Thyroid gland (tissue), 4 donors: ENCODE results near the gene MOGAT3. TPM values are rescaled to one million over a fixed set of nuclear protein-coding genes. Genes with fewer than 3 reads are reported as not detected.

ENCODE experiments used
- DNase-seq, 2 donors: peaks; one replicate each; pipeline ENCODE4 v3.0.0-alpha.2; 2019
- H3K27ac ChIP-seq, 3 donors: fragments of 200-600 bp; sonication (generic); 1 replicate in 2 of 3; 2 replicates in 1 of 3; pipeline ENCODE4 v1.5.1; 2016 to 2019; ENCODE audit warnings: mild to moderate bottlenecking in 1 of 3, moderate library complexity in 1 of 3
- H3K27me3 ChIP-seq: fragments of 200-600 bp; sonication (generic); one replicate; pipeline ENCODE4 v1.5.1; 2019
- H3K36me3 ChIP-seq, 2 donors: fragments of 200-600 bp; sonication (generic); one replicate each; pipeline ENCODE4 v1.5.1; 2016 to 2019
- H3K4me1 ChIP-seq, 2 donors: fragments of 200-600 bp; sonication (generic); one replicate each; pipeline ENCODE4 v1.5.1; 2017 to 2019
- H3K4me3 ChIP-seq, 3 donors: fragments of 200-600 bp; sonication (generic); replicated peaks in 1 of 3; 1 replicate in 2 of 3; 2 replicates in 1 of 3; pipeline ENCODE4 v1.5.1; 2016; ENCODE audit warnings: mild to moderate bottlenecking in 1 of 3
- H3K9me3 ChIP-seq: fragments of 200-600 bp; sonication (generic); one replicate; pipeline ENCODE4 v1.5.1; 2017
- POLR2A ChIP-seq, 2 donors: fragments of 450-650 bp; IDR thresholded peaks; one replicate each; pipeline ENCODE4 v1.6.1; 2017; ENCODE audit warnings: antibody characterized with exemption in 2 of 2, mild to moderate bottlenecking in 2 of 2, moderate library complexity in 1 of 2
- WGBS, 2 donors: methylation state at CpG; one replicate each; pipeline ENCODE4 v1.1.5; 2017; 5-methylcytosine and 5-hydroxymethylcytosine counted together
- intact Hi-C: fragments of 100-400 bp; cut with DNase I; formaldehyde crosslinking; loops from one replicate; pipeline ENCODE4 v1.15.1; 2023
- total RNA-seq, 4 donors: library from RNA; depleted of rRNA; stranded (reverse); fragments of >200 nt; gene quantifications; one replicate each; pipeline ENCODE4 v1.2.3, GENCODE V29; 2016
- TF ChIP-seq, protein P1 (sequence below), 6 experiments: fragments of 200-600 bp in 3 of 6; fragments of 450-650 bp in 3 of 6; sonication (generic) in 3 of 6; IDR thresholded peaks; one replicate each; pipeline ENCODE4 v1.5.1; 2016 to 2019; ENCODE audit warnings: antibody characterized with exemption in 6 of 6, mild to moderate bottlenecking in 2 of 6, inconsistent platforms in 1 of 6, moderate library complexity in 1 of 6

MOGAT3 gene
- total RNA-seq, 4 donors from 2014 or later = not detected

DNA sequence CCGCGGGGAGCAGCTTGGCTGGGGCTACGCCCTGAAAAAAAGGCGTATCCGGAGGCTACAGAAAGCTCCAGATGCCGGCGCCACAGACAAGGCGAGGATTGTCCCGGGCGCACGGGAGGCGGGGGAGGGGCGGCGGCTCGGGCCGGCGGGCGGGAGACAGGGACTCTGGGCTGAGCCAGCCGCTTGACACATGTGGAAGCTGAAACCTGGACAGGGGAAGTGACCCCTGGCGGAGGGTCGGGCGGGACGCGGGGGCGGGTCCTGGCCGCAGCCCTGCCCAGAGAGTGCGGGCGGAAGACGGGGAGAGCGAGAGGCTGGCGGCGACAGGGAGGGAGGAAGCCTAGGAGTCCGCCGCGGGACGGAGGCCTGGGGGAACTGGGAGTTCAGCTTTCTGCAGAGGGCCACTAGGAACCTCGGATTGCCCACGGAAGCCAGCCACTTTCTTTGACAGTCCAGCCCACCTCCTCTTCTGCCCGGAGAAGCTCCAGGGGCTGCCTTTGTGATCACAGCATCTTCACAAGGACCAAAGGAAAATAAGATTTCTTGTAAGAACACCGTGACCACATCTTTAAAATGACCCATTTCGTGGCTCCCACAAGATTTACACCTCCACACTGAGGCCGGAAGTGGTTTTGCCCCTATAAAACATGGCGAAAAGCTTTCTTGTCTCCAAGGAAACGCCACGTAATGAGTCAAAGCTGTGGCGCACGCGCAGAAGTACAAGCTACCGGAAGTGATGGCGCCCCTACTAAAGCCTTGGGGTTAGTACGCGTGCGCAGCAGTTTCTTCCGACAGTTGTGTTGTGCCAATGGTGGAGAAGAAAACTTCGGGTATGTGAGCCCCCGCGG is 16.8 kb upstream of the MOGAT3 start, which contains the start of the genes PLOD3 and ZNHIT1:
PLOD3 (minus strand) TSS at position 194 of the 848 bp plus-strand sequence. CDS start 307 bp downstream, outside the sequence.
ZNHIT1 (plus strand) TSS at position 778 of the 848 bp plus-strand sequence; CDS start at position 809, 31 bp downstream.
- peak within 1 kb of the TSS; percentile 84 to 86 (median 86) for H3K4me3 ChIP-seq
- H3K27ac ChIP-seq = peak within 1 kb of the TSS; percentile 89 to 96 (median 93)
- H3K27me3 ChIP-seq = no peaks in the 10 kb centered on the region
- H3K9me3 ChIP-seq = no peaks in the 10 kb centered on the region
- peaks cover 19 to 30% of the 10 kb centered on the region in 2 donors for H3K4me1 ChIP-seq
- intact Hi-C loops = no loop called here
- TF ChIP-seq, protein P1, sequence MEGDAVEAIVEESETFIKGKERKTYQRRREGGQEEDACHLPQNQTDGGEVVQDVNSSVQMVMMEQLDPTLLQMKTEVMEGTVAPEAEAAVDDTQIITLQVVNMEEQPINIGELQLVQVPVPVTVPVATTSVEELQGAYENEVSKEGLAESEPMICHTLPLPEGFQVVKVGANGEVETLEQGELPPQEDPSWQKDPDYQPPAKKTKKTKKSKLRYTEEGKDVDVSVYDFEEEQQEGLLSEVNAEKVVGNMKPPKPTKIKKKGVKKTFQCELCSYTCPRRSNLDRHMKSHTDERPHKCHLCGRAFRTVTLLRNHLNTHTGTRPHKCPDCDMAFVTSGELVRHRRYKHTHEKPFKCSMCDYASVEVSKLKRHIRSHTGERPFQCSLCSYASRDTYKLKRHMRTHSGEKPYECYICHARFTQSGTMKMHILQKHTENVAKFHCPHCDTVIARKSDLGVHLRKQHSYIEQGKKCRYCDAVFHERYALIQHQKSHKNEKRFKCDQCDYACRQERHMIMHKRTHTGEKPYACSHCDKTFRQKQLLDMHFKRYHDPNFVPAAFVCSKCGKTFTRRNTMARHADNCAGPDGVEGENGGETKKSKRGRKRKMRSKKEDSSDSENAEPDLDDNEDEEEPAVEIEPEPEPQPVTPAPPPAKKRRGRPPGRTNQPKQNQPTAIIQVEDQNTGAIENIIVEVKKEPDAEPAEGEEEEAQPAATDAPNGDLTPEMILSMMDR (IDR thresholded peaks at IDR 0.05) = peak in 3 of 6 experiments; percentile 19 to 27 (median 24)
- peak in 1 of 2 donors; percentile 36 for TF ChIP-seq POLR2A (IDR thresholded peaks at IDR 0.05)
- DNase-seq = peak; percentile 97 to 98
- H3K36me3 ChIP-seq = peaks cover 9% of the 10 kb centered on the region in 2 donors
- WGBS, 2 donors = 1 to 2% methylated on average over 32 to 51 of the region's 57 CpGs

DNA sequence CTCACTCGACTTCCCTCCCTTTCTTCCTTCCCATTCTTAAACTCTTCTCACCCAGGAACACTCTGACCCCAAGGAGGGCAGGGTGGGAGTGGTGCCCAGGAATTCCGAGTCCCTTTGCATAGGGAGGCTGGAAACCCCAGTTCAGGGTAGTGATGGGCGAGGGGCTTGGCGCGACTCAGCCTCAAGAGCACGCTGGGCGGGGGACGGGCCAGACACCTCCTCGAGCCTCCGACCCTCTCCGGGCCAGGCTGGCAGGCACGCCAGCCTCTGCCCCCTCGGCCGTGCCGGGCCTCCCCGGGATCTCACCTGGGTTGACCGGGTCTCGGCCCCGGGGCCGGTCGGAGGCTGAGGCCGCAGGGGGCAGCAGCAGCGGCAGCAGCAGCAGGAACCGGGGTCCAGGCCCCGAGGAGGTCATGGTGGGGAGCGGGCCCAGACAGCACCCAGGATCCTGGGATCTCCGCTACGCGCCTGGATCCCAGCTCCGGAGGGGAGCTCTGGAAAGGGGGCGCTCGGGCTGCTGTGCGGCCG is 16.1 kb upstream of the MOGAT3 start:
- peak overlapping the region; percentile 89 to 96 (median 93) for H3K27ac ChIP-seq
- no peak for TF ChIP-seq POLR2A (IDR thresholded peaks at IDR 0.05)
- TF ChIP-seq, protein P1 (IDR thresholded peaks at IDR 0.05) = no peak
- peak overlapping the region; percentile 80 to 86 (median 86) for H3K4me3 ChIP-seq
- H3K36me3 ChIP-seq = peaks cover 10 to 14% of the 10 kb centered on the region in 2 donors
- H3K4me1 ChIP-seq = peaks cover 19 to 30% of the 10 kb centered on the region in 2 donors
- no peaks in the 10 kb centered on the region for H3K27me3 ChIP-seq
- 0% methylated on average over 6 of the region's 34 CpGs for WGBS, 2 donors
- no peaks in the 10 kb centered on the region for H3K9me3 ChIP-seq
- intact Hi-C loops = no loop called here
- no peak for DNase-seq

DNA sequence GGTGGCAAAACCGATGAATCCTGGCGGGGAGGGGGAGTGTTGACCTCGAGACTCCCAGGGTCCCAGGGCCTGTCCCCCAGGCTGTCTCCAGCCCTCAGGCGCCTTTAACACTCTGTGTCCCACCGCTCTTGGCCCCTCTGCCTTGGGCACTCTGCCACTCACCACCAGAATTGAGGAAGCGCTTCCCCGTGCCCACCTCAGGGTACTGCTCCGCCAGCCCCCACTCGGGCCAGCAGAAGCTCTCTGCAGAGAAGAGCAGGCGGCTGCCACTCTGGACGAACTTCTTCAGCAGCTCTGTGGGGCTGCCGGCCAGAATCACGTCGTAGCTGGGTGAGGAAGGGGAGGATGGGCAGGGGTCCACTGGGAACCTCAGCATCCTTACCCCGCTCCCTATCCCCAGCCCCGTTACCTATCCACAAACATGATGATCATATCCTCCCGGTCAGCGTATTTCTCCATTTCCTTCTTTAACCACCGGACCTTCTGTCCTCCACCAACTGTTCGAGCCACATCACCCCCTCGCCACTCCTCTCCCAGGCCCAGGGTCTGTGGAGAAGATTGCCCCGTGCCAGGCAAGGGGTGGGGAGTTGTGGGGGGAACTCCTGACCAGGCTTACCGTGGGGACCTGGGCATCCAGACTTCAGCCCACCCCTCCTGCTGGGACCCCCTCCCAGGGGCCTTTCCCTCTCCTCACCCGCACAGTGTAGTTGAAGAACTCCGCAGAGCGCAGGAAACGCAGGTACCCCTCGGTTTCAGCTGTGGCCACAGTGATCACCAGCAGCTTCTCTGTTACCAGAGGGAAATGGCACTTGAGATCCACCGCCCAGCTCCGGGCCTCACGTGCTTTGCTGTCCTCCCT is 15.4 kb upstream of the MOGAT3 start:
- TF ChIP-seq, protein P1 (IDR thresholded peaks at IDR 0.05) = no peak
- TF ChIP-seq POLR2A (IDR thresholded peaks at IDR 0.05) = no peak
- Histone ChIP-seq H3K4me1 (peaks cover 19 to 30% of the 10 kb centered on the region in 2 donors), H3K36me3 (peaks cover 16 to 19% of the 10 kb centered on the region in 2 donors), H3K9me3 (no peaks in the 10 kb centered on the region), H3K27ac (no peak overlapping the region), H3K4me3 (peak overlapping the region; percentile 80 to 86 (median 86)), H3K27me3 (no peaks in the 10 kb centered on the region)
- peak; percentile 17 to 33 for DNase-seq
- intact Hi-C loops = no loop called here
- WGBS, 2 donors = 55 to 68% methylated on average over 21 to 27 of the region's 31 CpGs

DNA sequence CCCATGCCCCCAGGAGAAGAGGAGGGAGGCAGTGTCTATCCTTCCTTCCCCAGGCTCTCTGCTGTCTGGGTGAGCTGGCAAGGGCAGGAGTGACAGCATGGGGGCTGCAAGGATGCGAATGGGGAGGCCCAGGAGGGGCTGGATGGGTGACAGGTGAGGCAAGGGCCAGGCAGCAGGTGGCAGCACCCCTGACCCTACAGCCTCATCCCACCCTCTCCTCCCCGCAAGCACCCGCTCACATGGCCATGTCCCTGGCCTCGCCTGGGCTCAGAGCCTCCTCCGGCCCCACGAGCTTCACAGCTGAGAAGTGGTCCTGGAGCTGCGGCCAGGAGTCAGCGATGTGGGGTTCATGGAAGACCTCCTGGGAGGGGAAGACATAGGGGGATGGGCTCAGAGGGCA is 11.2 kb upstream of the MOGAT3 start:
- Histone ChIP-seq H3K4me1 (peaks cover 10 to 12% of the 10 kb centered on the region in 2 donors), H3K27me3 (no peaks in the 10 kb centered on the region), H3K9me3 (no peaks in the 10 kb centered on the region), H3K4me3 (no peak overlapping the region), H3K27ac (no peak overlapping the region), H3K36me3 (peaks cover 35% of the 10 kb centered on the region in 2 donors)
- intact Hi-C loops = no loop called here
- 89 to 92% methylated on average over 8 of the region's 8 CpGs for WGBS, 2 donors
- no peak for DNase-seq
- TF ChIP-seq, protein P1 (IDR thresholded peaks at IDR 0.05) = no peak
